IMR-90 (cell line): ENCODE measurements around the gene AMN. TPM values are rescaled to one million over a fixed set of nuclear protein-coding genes. Genes with fewer than 3 reads are reported as not detected.

Experiments
- ATAC-seq: fragments of 200-7000 bp; cut with Tn5 transposase; 2 replicates; pipeline ENCODE4 v1.9.1; 2020; ENCODE audit warnings: low read depth, mild to moderate bottlenecking, moderate library complexity
- BruUV-seq: library from RNA; stranded (reverse); fragments of 400-500 nt; replicated peaks from 2 replicates; lab custom pipeline; 2021; lab: Mats Ljungman, UMichigan
- CTCF ChIA-PET: fragments of 300-600 bp; formaldehyde crosslinking; extraction: SDS; loops from one replicate; lab custom pipeline; 2021; ENCODE audit warnings: antibody characterized with exemption; lab: Yijun Ruan, JAX
- POLR2A ChIA-PET: fragments of 300-600 bp; sonication (Branson Sonifier 250); formaldehyde crosslinking; loops from one replicate; lab custom pipeline; 2022; ENCODE audit warnings: antibody characterized with exemption; ENCODE audit not compliant: unreplicated experiment; lab: Charles Lee
- DNase-seq: peaks from one replicate; pipeline ENCODE4 v3.0.0; 2013
- H2AFZ ChIP-seq: replicated peaks from 2 replicates; pipeline ENCODE3; 2013; ENCODE audit warnings: low read length, mild to moderate bottlenecking; ENCODE audit not compliant: poor library complexity
- H2AK5ac ChIP-seq: 2 replicates; pipeline ENCODE4 v1.6.1; 2013; ENCODE audit warnings: low read depth, low read length, inconsistent platforms
- H2AK9ac ChIP-seq: replicated peaks from 2 replicates; pipeline ENCODE3; 2013; ENCODE audit warnings: mild to moderate bottlenecking, low read depth, low read length, moderate library complexity; ENCODE audit not compliant: poor library complexity
- H2BK120ac ChIP-seq: 2 replicates; pipeline ENCODE4 v1.6.1; 2013; ENCODE audit warnings: low read depth, low read length, inconsistent platforms
- H2BK15ac ChIP-seq: 3 replicates; pipeline ENCODE4 v1.6.1; 2013; ENCODE audit warnings: low read depth, low read length, inconsistent platforms
- H2BK20ac ChIP-seq: 2 replicates; pipeline ENCODE4 v1.6.1; 2013; ENCODE audit warnings: low read depth, mild to moderate bottlenecking, inconsistent platforms, low read length, moderate library complexity
- H2BK5ac ChIP-seq: 2 replicates; pipeline ENCODE4 v1.6.1; 2013; ENCODE audit warnings: mild to moderate bottlenecking, low read depth, low read length, inconsistent platforms; ENCODE audit not compliant: poor library complexity, severe bottlenecking
- H3K14ac ChIP-seq: replicated peaks from 2 replicates; pipeline ENCODE4 v1.6.1; 2013; ENCODE audit warnings: low read depth, low read length, inconsistent platforms
- H3K18ac ChIP-seq: 2 replicates; pipeline ENCODE4 v1.6.1; 2013; ENCODE audit warnings: low read depth, low read length, control low read depth
- H3K23ac ChIP-seq: 2 replicates; pipeline ENCODE4 v1.6.1; 2013; ENCODE audit warnings: low read depth, low read length, inconsistent platforms
- H3K27ac ChIP-seq: 2 replicates; pipeline ENCODE4 v1.5.1; 2013; ENCODE audit warnings: mild to moderate bottlenecking, control low read depth, low read length; ENCODE audit not compliant: insufficient read depth
- H3K27me3 ChIP-seq: 2 replicates; pipeline ENCODE4 v1.6.1; 2013; ENCODE audit warnings: low read length; ENCODE audit not compliant: control insufficient read depth, insufficient read depth
- H3K36me3 ChIP-seq: 2 replicates; pipeline ENCODE4 v1.6.1; 2013; ENCODE audit warnings: low read length, mixed read lengths; ENCODE audit not compliant: control insufficient read depth, insufficient read depth
- H3K4ac ChIP-seq: 2 replicates; pipeline ENCODE4 v1.6.1; 2013; ENCODE audit warnings: low read depth, low read length, inconsistent platforms
- H3K4me1 ChIP-seq: 2 replicates; pipeline ENCODE4 v1.6.1; 2013; ENCODE audit warnings: low read length, mixed read lengths; ENCODE audit not compliant: control insufficient read depth, insufficient read depth
- H3K4me2 ChIP-seq: 2 replicates; pipeline ENCODE4 v1.6.1; 2013; ENCODE audit warnings: low read depth, mild to moderate bottlenecking, control low read depth, low read length, moderate library complexity
- H3K4me3 ChIP-seq: 2 replicates; pipeline ENCODE4 v1.5.1; 2013; ENCODE audit warnings: low read depth, mild to moderate bottlenecking, control low read depth, low read length, moderate library complexity; ENCODE audit not compliant: insufficient read depth
- H3K56ac ChIP-seq: 2 replicates; pipeline ENCODE4 v1.6.1; 2013; ENCODE audit warnings: low read length, inconsistent platforms; ENCODE audit not compliant: insufficient read depth; ENCODE audit errors: extremely low read depth
- H3K79me1 ChIP-seq, 2 experiments: 2 replicates each; pipeline ENCODE4 v1.6.1; 2013; ENCODE audit warnings: low read length in 2 of 2, inconsistent platforms in 1 of 2, low read depth in 1 of 2
- H3K9ac ChIP-seq: 2 replicates; pipeline ENCODE4 v1.6.1; 2013; ENCODE audit warnings: low read depth, low read length, control low read depth
- H3K9me1 ChIP-seq: 2 replicates; pipeline ENCODE4 v1.6.1; 2013; ENCODE audit warnings: low read length, inconsistent platforms; ENCODE audit not compliant: insufficient read depth
- H3K9me3 ChIP-seq: 2 replicates; pipeline ENCODE4 v1.6.1; 2013; ENCODE audit warnings: low read length; ENCODE audit not compliant: control insufficient read depth, insufficient read depth
- H4K20me1 ChIP-seq: 2 replicates; pipeline ENCODE4 v1.6.1; 2013; ENCODE audit warnings: low read length, inconsistent platforms; ENCODE audit not compliant: insufficient read depth
- H4K5ac ChIP-seq: 2 replicates; pipeline ENCODE4 v1.6.1; 2013; ENCODE audit warnings: mild to moderate bottlenecking, low read depth, low read length, control low read depth
- H4K8ac ChIP-seq, 2 experiments: 2 replicates each; pipeline ENCODE4 v1.6.1; 2013; ENCODE audit warnings: low read depth in 2 of 2, low read length in 2 of 2, control low read depth in 1 of 2, inconsistent platforms in 1 of 2
- H4K91ac ChIP-seq: 2 replicates; pipeline ENCODE4 v1.6.1; 2013; ENCODE audit warnings: low read depth, low read length, inconsistent platforms; ENCODE audit not compliant: insufficient read depth
- BHLHE40 ChIP-seq: fragments of 150-350 bp; IDR thresholded peaks from 2 replicates; pipeline ENCODE4 v1.6.1; 2016; ENCODE audit warnings: mild to moderate bottlenecking, low read depth, low read length
- CEBPB ChIP-seq: IDR thresholded peaks from 2 replicates; pipeline ENCODE4 v1.6.1; 2012; ENCODE audit warnings: low read depth, low read length, improper control_type of control experiment
- CHD1 ChIP-seq: IDR thresholded peaks from 2 replicates; pipeline ENCODE4 v1.6.1; 2012; ENCODE audit warnings: low read depth, low read length, improper control_type of control experiment
- CTCF ChIP-seq: conservative IDR thresholded peaks from 2 replicates; pipeline ENCODE4 v1.5.1; 2012; ENCODE audit warnings: mild to moderate bottlenecking, low read depth, low read length, improper control_type of control experiment
- ELK1 ChIP-seq: fragments of 150-350 bp; IDR thresholded peaks from 2 replicates; pipeline ENCODE4 v1.6.1; 2016; ENCODE audit warnings: low read depth, mild to moderate bottlenecking, low read length, moderate library complexity, borderline replicate concordance
- FOS ChIP-seq: fragments of 150-350 bp; IDR thresholded peaks from 2 replicates; pipeline ENCODE4 v1.6.1; 2016; ENCODE audit warnings: low read depth, low read length
- MAFK ChIP-seq: IDR thresholded peaks from 2 replicates; pipeline ENCODE4 v1.6.1; 2012; ENCODE audit warnings: low read depth, low read length, improper control_type of control experiment
- MAZ ChIP-seq: IDR thresholded peaks from 2 replicates; pipeline ENCODE4 v1.6.1; 2012; ENCODE audit warnings: low read depth, mild to moderate bottlenecking, low read length, improper control_type of control experiment, moderate library complexity, borderline replicate concordance
- MXI1 ChIP-seq: IDR thresholded peaks from 2 replicates; pipeline ENCODE4 v1.6.1; 2012; ENCODE audit warnings: low read depth, mild to moderate bottlenecking, low read length, moderate library complexity, borderline replicate concordance
- NFE2L2 ChIP-seq: fragments of 150-350 bp; IDR thresholded peaks from 2 replicates; pipeline ENCODE4 v1.6.1; 2016; ENCODE audit warnings: low read depth, mild to moderate bottlenecking, low read length
- POLR2A ChIP-seq: IDR thresholded peaks from 2 replicates; pipeline ENCODE4 v1.6.1; 2012; ENCODE audit warnings: mild to moderate bottlenecking, low read depth, low read length
- RAD21 ChIP-seq: IDR thresholded peaks from 2 replicates; pipeline ENCODE4 v1.6.1; 2012; ENCODE audit warnings: low read length, improper control_type of control experiment
- RCOR1 ChIP-seq: IDR thresholded peaks from 2 replicates; pipeline ENCODE4 v1.6.1; 2012; ENCODE audit warnings: mild to moderate bottlenecking, low read length, improper control_type of control experiment; ENCODE audit not compliant: insufficient replicate concordance
- RFX5 ChIP-seq: IDR thresholded peaks from 2 replicates; pipeline ENCODE4 v1.8.0; 2012; ENCODE audit warnings: low read depth, mild to moderate bottlenecking, low read length, moderate library complexity
- SMC3 ChIP-seq: fragments of 150-350 bp; IDR thresholded peaks from 2 replicates; pipeline ENCODE4 v1.6.1; 2016; ENCODE audit warnings: low read depth, mild to moderate bottlenecking, antibody characterized with exemption, low read length, moderate library complexity
- USF2 ChIP-seq: fragments of 150-350 bp; IDR thresholded peaks from 2 replicates; pipeline ENCODE4 v1.6.1; 2017; ENCODE audit warnings: mild to moderate bottlenecking, antibody characterized with exemption, low read length, low read depth
- WGBS, 2 experiments: methylation state at CpG; one replicate each; pipeline versions ENCODE4 v1.1.5 to v1.1.7; 2013; ENCODE audit warnings: missing lambda C conversion rate in 2 of 2; ENCODE audit not compliant: insufficient read length in 1 of 2; ENCODE audit errors: extremely low coverage in 2 of 2; 5-methylcytosine and 5-hydroxymethylcytosine counted together
- dilution Hi-C: fragments of 300-500 bp; cut with HindIII; formaldehyde crosslinking; loops from one replicate; pipeline ENCODE4 v1.14.3; 2018; ENCODE audit warnings: low sequenced_read_pairs; ENCODE audit not compliant: unreplicated experiment
- in situ Hi-C: fragments of 300-500 bp; cut with MboI; formaldehyde crosslinking; loops from 3 replicates; pipeline ENCODE4 v1.14.3; 2019; ENCODE audit warnings: low sequenced_read_pairs, inconsistent platforms, mixed read lengths
- intact Hi-C: fragments of 100-400 bp; cut with micrococcal nuclease; formaldehyde crosslinking; loops from 2 replicates; pipeline ENCODE4 v1.10.0; 2022
- polyA plus RNA-seq, 3 experiments: library from polyadenylated mRNA; depleted of rRNA; stranded (reverse); fragments of >200 nt; gene quantifications; 2 replicates each; pipeline ENCODE4 v1.2.3, GENCODE V29; 2012; ENCODE audit warnings: low replicate concordance in 1 of 3
- total RNA-seq: library from RNA; depleted of rRNA; stranded (reverse); fragments of >200 nt; gene quantifications from 2 replicates; pipeline ENCODE4 v1.2.3, GENCODE V29; 2012

Gene AMN
- total and polyA plus RNA-seq, 2 of the 4 experiments (the other 2 are of a cell fraction), result under 0.01 to 0.24 TPM

- peaks cover 13% of the 10 kb centered on the region for H3K4me1 ChIP-seq
- no peak overlapping the region for H2BK120ac ChIP-seq
- no peak overlapping the region for H3K27ac ChIP-seq
- no peak overlapping the region for H3K4me3 ChIP-seq
- no peaks in the 10 kb centered on the region for H3K36me3 ChIP-seq
- H4K5ac ChIP-seq, result no peak overlapping the region
- WGBS, 2 experiments, result no CpG with 5 or more reads among the region's 11 CpGs
- no peak overlapping the region for H2AFZ ChIP-seq
- H3K9me1 ChIP-seq, result 0 out of 2 replicates have a peak, but pooled peaks cover 3% of the 10 kb centered on the region
- H4K8ac ChIP-seq, result no peak overlapping the region
- no peak overlapping the region for H3K23ac ChIP-seq
- no peak overlapping the region for H3K9ac ChIP-seq
- H3K14ac ChIP-seq, result no peak overlapping the region
- no peak overlapping the region for H2BK5ac ChIP-seq
- no peak overlapping the region for H4K91ac ChIP-seq
- ChIA-PET CTCF (no interaction called here), POLR2A (interaction anchor here (0.6 kb wide), 1 partner anchor 100 kb away, joined by 3 read pairs; no protein-coding TSS in a partner anchor)
- no peak overlapping the region for H3K18ac ChIP-seq
- no peak overlapping the region for H3K4me2 ChIP-seq
- no peak overlapping the region for H3K4ac ChIP-seq
- no TSS peak for BruUV-seq
- peaks cover 7% of the 10 kb centered on the region; the same call in 1 of the 2 replicates for H3K9me3 ChIP-seq
- no peak for DNase-seq
- in situ Hi-C loops (no loop called here), dilution Hi-C loops (no loop called here), intact Hi-C loops (no loop called here)
- H2AK5ac ChIP-seq, result no peak overlapping the region
- H2BK20ac ChIP-seq, result no peak overlapping the region
- ATAC-seq, result no peak
- H4K20me1 ChIP-seq, result peaks cover under 1% of the 10 kb centered on the region
- H2BK15ac ChIP-seq, result no peak overlapping the region
- H2AK9ac ChIP-seq, result no peak overlapping the region
- H3K79me1 ChIP-seq, result no peaks in the 10 kb centered on the region
- H3K56ac ChIP-seq, result no peak overlapping the region
- H3K27me3 ChIP-seq, result peaks cover 82% of the 10 kb centered on the region
- TF ChIP-seq FOS (no peak), MAZ (no peak), BHLHE40 (no peak), NFE2L2 (no peak), RAD21 (no peak), RCOR1 (no peak), USF2 (no peak), POLR2A (no peak), MAFK (no peak), CHD1 (no peak), RFX5 (no peak), SMC3 (no peak), MXI1 (no peak), CTCF (no peak), ELK1 (no peak), CEBPB (no peak)
Measured at GRCh38 chr14:102925646-102926045, 3.2 kb downstream of the AMN start.
